HEK293 (cell line): ENCODE measurements around the gene STIM1.

Experiments used
- CTCF ChIP-seq: fragments of 450-650 bp; formaldehyde crosslinking; IDR thresholded peaks from 2 replicates; pipeline ENCODE4 v1.5.1; 2016; ENCODE audit warnings: missing biosample characterization, missing genetic modification characterization
- ZBTB6 ChIP-seq: fragments of 450-650 bp; formaldehyde crosslinking; IDR thresholded peaks from 2 replicates; pipeline ENCODE4 v1.5.1; 2017; ENCODE audit warnings: missing biosample characterization, missing genetic modification characterization
- ZNF580 ChIP-seq: fragments of 450-650 bp; formaldehyde crosslinking; IDR thresholded peaks from 2 replicates; pipeline ENCODE4 v1.5.1; 2016; ENCODE audit warnings: missing biosample characterization, missing genetic modification characterization
- ZNF624 ChIP-seq: fragments of 450-650 bp; formaldehyde crosslinking; IDR thresholded peaks from 2 replicates; pipeline ENCODE4 v1.5.1; 2017; ENCODE audit warnings: missing biosample characterization, missing genetic modification characterization

- TF ChIP-seq ZBTB6 (tag by site-specific recombination) (no peak), ZNF624 (no peak), CTCF (no peak), ZNF580 (tag by site-specific recombination) (no peak)
Measured at GRCh38 chr11:4040461-4040860, 185.0 kb downstream of the STIM1 start.
